ENCODE data around the gene M1AP. TPM values are rescaled to one million over a fixed set of nuclear protein-coding genes. Genes with fewer than 3 reads are reported as not detected.
"Not testable (repeated sequence)": the region's sequence is repeated elsewhere in the genome, so short reads cannot be mapped to it uniquely, and the experiment has no call there.

Gene M1AP
- total RNA-seq, 2 experiments from 2014 or later: not detected

- ATAC-seq: no peak
- H3K27me3 Mint-ChIP-seq: peaks cover 2% of the 10 kb centered on the region
- no peaks in the 10 kb centered on the region for H3K9me3 Mint-ChIP-seq
- ChIA-PET CTCF (interaction anchor here (0.7 kb wide), 1 partner anchor 19 kb away, joined by 3 read pairs; no protein-coding TSS in a partner anchor), POLR2A (no interaction called here)
- H3K4me1 Mint-ChIP-seq (ENCODE audit: low read depth): no peaks in the 10 kb centered on the region
- H3K27ac Mint-ChIP-seq: no peak overlapping the region
- DNase-seq: no peak
- no peak for TF ChIP-seq CTCF (IDR thresholded peaks at IDR 0.05)
- no peak overlapping the region for H3K4me3 Mint-ChIP-seq
- intact Hi-C loops (cut with micrococcal nuclease): no loop called here
- H3K36me3 Mint-ChIP-seq (ENCODE audit: low read depth): no peaks in the 10 kb centered on the region
These were observed 15.8 kb downstream of the M1AP start for GRCh38 chr2:74632209-74632938.

GRCh38 chr2:74630454-74630853 lies 17.7 kb downstream of the M1AP start:
- H3K36me3 Mint-ChIP-seq (ENCODE audit: low read depth); DNase-seq; H3K9me3 Mint-ChIP-seq; H3K4me1 Mint-ChIP-seq (ENCODE audit: low read depth); ATAC-seq; H3K27me3 Mint-ChIP-seq; H3K4me3 Mint-ChIP-seq; intact Hi-C loops (cut with micrococcal nuclease); POLR2A ChIA-PET; H3K27ac Mint-ChIP-seq: not testable (repeated sequence)
- CTCF ChIA-PET: interaction anchor here (1.0 kb wide), 1 partner anchor 16 kb away, joined by 3 read pairs; no protein-coding TSS in a partner anchor

- intact Hi-C loops (cut with micrococcal nuclease): no loop called here
- no peaks in the 10 kb centered on the region for H3K27me3 Mint-ChIP-seq
- no peak overlapping the region for H3K27ac Mint-ChIP-seq
- H3K9me3 Mint-ChIP-seq: no peaks in the 10 kb centered on the region
- H3K4me1 Mint-ChIP-seq (ENCODE audit: low read depth): no peaks in the 10 kb centered on the region
- ChIA-PET POLR2A (no interaction called here), CTCF (interaction anchor here (1.4 kb wide), 1 partner anchor 20 kb away, joined by 3 read pairs; the partner anchor contains the start of gene M1AP)
- H3K36me3 Mint-ChIP-seq (ENCODE audit: low read depth): no peaks in the 10 kb centered on the region
- ATAC-seq (no peak), DNase-seq (no peak)
- TF ChIP-seq CTCF (IDR thresholded peaks at IDR 0.05): no peak
- H3K4me3 Mint-ChIP-seq: no peak overlapping the region
These were observed 19.5 kb downstream of the M1AP start for GRCh38 chr2:74628538-74629105.

GRCh38 chr2:74625658-74626425 lies 22.3 kb downstream of the M1AP start:
- ChIA-PET POLR2A (no interaction called here), CTCF (no interaction called here)
- TF ChIP-seq CTCF (IDR thresholded peaks at IDR 0.05): no peak
- ATAC-seq (no peak), DNase-seq (no peak)
- no peak overlapping the region for H3K27ac Mint-ChIP-seq
- H3K4me3 Mint-ChIP-seq: no peak overlapping the region
- no peaks in the 10 kb centered on the region for H3K36me3 Mint-ChIP-seq (ENCODE audit: low read depth)
- no peaks in the 10 kb centered on the region for H3K27me3 Mint-ChIP-seq
- no peaks in the 10 kb centered on the region for H3K4me1 Mint-ChIP-seq (ENCODE audit: low read depth)
- intact Hi-C loops (cut with micrococcal nuclease): no loop called here
- H3K9me3 Mint-ChIP-seq: no peaks in the 10 kb centered on the region

GRCh38 chr2:74620671-74621070 lies 27.5 kb downstream of the M1AP start:
- intact Hi-C loops (cut with micrococcal nuclease): no loop called here
- POLR2A ChIA-PET: no interaction called here
- H3K9me3 Mint-ChIP-seq: no peaks in the 10 kb centered on the region

More at GRCh38 chr2:74620671-74621070, 27.5 kb downstream of the M1AP start:
- TF ChIP-seq CTCF (IDR thresholded peaks at IDR 0.05): no peak
- no peaks in the 10 kb centered on the region for H3K36me3 Mint-ChIP-seq (ENCODE audit: low read depth)
- H3K4me1 Mint-ChIP-seq (ENCODE audit: low read depth): no peaks in the 10 kb centered on the region
- no peak overlapping the region for H3K27ac Mint-ChIP-seq
- peaks cover 6% of the 10 kb centered on the region for H3K27me3 Mint-ChIP-seq
- DNase-seq: no peak
- no peak overlapping the region for H3K4me3 Mint-ChIP-seq
- no peak for ATAC-seq
- CTCF ChIA-PET: interaction anchor here (0.8 kb wide), 1 partner anchor 371 kb away, joined by 3 read pairs; no protein-coding TSS in a partner anchor

Data from activated CD8-positive, alpha-beta T cell treated with anti-CD3 and anti-CD28 coated beads for 36 hours (primary cell).